ENCODE results near the gene ARHGEF1.
"Not testable (repeated sequence)": the region's sequence is repeated elsewhere in the genome, so short reads cannot be mapped to it uniquely, and the experiment has no call there.

Gene ARHGEF1

GRCh38 chr19:41862445-41862986 is 20.5 kb upstream of the ARHGEF1 start:
- no peak for FAIRE-seq

GRCh38 chr19:41863209-41863931 is 19.6 kb upstream of the ARHGEF1 start:
- no peak for FAIRE-seq

GRCh38 chr19:41864374-41864773 is 18.6 kb upstream of the ARHGEF1 start:
- FAIRE-seq = no peak

GRCh38 chr19:41866284-41866683 is 16.7 kb upstream of the ARHGEF1 start:
- FAIRE-seq = no peak

GRCh38 chr19:41868120-41868988 is 14.6 kb upstream of the ARHGEF1 start:
- FAIRE-seq = no peak

- FAIRE-seq = no peak
These were observed 14.0 kb upstream of the ARHGEF1 start for GRCh38 chr19:41868989-41869300.

GRCh38 chr19:41869374-41869955 is 13.5 kb upstream of the ARHGEF1 start:
- no peak for FAIRE-seq

- FAIRE-seq = no peak
These were observed 12.5 kb upstream of the ARHGEF1 start for GRCh38 chr19:41870401-41870873.

- no peak for FAIRE-seq
These were observed 11.2 kb upstream of the ARHGEF1 start for GRCh38 chr19:41871573-41872383.

GRCh38 chr19:41872384-41872774 is 10.6 kb upstream of the ARHGEF1 start:
- FAIRE-seq = no peak

- no peak for FAIRE-seq
These were observed 10.0 kb upstream of the ARHGEF1 start for GRCh38 chr19:41872775-41873647.

GRCh38 chr19:41875973-41876372 is 7.0 kb upstream of the ARHGEF1 start:
- not testable (repeated sequence) for FAIRE-seq

GRCh38 chr19:41876847-41877832 is 5.8 kb upstream of the ARHGEF1 start, which contains the start of gene CD79A:
Gene CD79A (plus strand): TSS chr19:41877279. CDS start chr19:41877305, 26 bp downstream.
- no peak for FAIRE-seq

GRCh38 chr19:41877916-41878905 is 4.8 kb upstream of the ARHGEF1 start:
- no peak for FAIRE-seq

GRCh38 chr19:41879080-41879479 is 3.9 kb upstream of the ARHGEF1 start:
- no peak for FAIRE-seq

GRCh38 chr19:41879670-41880328 is 3.2 kb upstream of the ARHGEF1 start:
- FAIRE-seq = no peak

- FAIRE-seq = no peak
These were observed 2.7 kb upstream of the ARHGEF1 start for GRCh38 chr19:41880329-41880708.

- no peak for FAIRE-seq
These were observed 458 bp downstream of the ARHGEF1 start for GRCh38 chr19:41883463-41883820.
